Measurements from ENCODE around the gene TMEM141.

Gene TMEM141

GRCh38 chr9:136814725-136815421, 23.7 kb downstream of the TMEM141 start:
- no peak for DNase-seq (ENCODE audit: low read depth)

DNA sequence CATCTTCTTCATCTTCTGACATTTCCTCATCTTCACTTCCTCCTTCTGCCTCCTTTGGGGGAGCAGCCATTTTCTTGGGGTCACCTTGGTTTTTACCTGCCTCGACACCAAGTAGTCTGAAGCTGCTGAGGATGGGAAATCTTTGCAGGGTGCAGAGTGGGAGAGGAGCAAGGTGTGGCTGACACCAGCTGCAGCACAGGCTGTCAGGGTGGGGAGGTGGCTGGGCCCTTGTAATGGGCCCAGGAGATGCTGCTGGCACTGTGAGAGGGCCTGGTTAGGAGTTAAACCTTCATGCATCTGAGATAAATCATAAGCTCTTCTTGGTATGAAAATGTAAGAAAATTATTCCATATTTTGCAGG, 24.3 kb downstream of the TMEM141 start:
- no peak for DNase-seq (ENCODE audit: low read depth)

DNA sequence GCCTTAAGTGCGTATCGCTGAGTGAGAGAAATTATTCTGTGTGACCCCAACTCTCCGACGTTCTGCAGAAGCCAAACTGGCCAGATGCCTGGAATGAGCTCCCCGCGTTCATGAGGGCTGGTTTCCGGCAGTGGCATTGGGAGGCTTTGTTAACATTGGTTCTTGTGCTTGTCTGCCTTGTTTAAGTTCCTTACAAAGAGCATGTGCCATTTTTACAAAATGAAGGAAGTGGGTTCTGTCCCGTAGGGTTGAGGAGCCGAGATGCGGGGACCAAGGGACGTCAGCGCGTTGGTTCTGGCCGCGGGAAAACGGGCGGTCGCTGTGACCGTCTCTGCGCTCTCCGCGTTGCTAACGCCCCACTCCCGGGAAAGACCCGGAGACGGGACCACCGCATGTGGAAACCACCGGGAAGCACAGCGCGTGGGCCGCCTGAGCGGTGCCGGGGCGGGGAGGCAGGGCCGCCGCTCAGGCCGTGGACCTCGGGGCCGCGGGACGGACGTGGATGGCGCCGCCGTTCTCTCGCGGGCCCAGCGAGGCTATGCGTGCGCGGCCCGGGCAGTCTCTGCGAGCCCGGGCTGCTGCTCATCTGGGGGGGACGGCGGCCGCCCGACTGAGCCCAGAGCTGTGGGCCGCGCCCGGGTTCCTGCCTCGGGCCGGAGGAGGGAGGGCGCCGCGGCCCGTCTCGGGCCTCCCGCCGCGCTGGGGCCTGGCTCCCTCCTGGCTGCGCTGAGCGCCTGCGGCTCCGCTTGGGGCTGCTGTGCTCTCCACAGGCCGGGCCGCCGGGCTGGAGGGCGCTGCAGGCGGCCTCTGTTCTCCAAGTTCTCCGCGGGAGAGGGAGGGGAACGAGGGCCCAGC, 30.1 kb downstream of the TMEM141 start:
- DNase-seq (ENCODE audit: low read depth) = no peak

DNA sequence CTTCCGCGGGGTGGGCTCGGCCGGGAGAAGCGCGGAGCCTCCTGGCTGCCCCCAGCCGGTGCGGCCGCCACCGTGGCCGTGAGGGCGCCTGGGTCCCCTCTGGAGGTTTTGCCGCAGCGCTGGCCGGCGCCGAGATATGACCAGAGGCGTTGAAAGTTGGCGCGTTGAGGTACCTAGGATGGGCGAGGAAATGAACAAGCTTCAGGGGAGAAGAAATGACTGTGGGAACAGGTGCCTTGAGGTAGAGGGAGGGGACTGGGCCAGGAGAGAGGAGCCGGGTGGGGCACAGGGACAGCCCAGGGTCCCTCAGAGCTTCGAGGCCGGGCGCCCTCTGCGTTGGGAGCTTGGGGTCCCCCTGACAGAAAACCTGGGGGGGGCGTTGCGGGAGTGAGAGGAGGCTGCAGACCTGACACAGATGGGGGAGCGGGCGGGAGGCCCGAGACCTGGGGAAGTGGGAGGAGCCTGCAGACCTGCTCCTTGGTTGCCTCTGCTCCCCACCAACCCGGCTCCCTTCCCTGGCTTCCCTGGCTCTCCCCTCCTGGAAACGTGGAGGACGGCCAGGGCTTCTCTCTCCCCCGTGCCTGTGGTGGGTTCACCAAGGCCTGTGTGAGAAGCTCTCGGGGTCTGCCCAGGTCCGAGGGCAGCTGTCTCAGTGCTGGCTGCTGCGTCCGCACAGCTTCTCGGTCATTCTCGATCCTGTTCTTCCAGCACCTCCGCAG, 30.8 kb downstream of the TMEM141 start:
- DNase-seq (ENCODE audit: low read depth) = no peak

DNA sequence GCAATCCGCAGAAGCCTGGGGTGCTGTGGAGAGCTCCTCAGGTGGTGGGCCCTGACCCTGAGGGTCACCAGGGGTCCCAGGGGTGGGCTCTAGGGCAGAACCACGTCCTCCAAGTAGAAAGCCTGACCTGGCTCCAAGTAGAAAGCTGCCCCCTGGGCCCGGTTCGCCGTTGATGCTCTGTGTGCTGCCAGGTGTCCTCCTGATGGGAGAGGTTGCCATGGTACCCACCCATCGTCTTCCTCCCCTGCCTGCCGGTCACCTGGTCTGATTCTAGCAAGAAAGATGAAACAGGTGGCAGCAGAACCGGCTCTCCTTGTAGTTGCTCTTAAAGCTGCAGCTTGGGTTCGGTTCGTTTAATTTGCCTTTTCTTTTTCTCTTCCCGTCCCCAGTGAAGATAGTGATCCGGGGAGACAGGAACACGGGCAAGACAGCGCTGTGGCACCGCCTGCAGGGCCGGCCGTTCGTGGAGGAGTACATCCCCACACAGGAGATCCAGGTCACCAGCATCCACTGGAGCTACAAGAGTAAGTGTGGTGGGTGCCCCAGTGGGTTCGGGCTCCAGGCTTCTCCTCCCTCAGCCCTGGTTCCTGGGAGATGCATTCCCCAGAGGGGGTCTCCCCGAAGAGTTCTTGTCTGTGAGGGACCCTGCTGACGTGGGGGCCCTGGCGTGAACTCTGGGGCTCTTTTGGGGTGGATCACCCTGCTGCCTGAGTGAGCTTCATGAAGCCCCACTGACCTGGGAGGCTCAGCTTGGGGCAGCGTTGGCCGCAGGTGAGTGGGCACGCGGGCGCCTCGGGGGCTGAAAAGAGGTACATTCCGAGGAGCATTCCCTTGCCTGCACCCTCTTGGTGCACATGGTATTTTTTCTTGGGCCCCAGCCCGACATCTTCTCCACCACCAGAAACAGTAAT, 32.2 kb downstream of the TMEM141 start:
- no peak for DNase-seq (ENCODE audit: low read depth)

- DNase-seq (ENCODE audit: low read depth) = no peak
These were observed 33.5 kb downstream of the TMEM141 start for GRCh38 chr9:136824496-136825225.

- no peak for DNase-seq (ENCODE audit: low read depth)
These were observed 34.4 kb downstream of the TMEM141 start for GRCh38 chr9:136825295-136826187.

GRCh38 chr9:136826188-136826541, 35.0 kb downstream of the TMEM141 start:
- DNase-seq (ENCODE audit: low read depth) = no peak

- no peak for DNase-seq (ENCODE audit: low read depth)
These were observed 35.8 kb downstream of the TMEM141 start for GRCh38 chr9:136826703-136827582.

GRCh38 chr9:136827794-136828473, 36.8 kb downstream of the TMEM141 start:
- DNase-seq (ENCODE audit: low read depth) = no peak

DNA sequence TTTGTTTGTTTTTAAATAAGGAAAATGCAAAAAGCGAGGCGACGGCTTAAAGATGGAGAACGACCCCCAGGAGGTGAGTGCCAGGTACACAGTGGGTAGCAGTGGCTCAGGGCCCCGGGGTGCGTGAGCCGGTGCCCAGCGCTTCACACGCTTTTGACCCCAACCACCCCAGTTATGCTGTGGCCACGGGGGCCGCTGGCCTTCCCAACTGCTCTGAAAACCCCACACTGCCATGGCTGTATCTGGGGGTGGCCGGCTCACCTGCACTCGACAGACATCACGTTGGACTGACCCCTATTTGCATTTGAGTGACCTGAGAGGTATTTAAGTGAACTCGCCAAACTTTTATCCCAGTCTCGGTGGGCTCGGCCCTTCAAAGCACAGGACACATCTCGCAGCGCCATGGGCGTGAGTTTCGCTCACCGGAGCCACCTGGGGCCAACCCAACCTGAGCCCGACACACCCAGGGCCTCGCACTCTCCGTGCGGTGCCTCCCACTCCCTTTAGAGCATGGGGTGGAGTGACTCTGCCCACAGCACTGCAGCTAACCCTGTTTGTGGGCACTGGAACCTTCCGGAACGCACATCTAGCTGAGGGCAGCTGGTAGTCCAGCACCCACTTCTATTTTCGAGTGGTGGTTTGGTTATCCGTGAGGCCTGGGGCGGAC, 37.5 kb downstream of the TMEM141 start:
- no peak for DNase-seq (ENCODE audit: low read depth)

- no peak for DNase-seq (ENCODE audit: low read depth)
These were observed 38.3 kb downstream of the TMEM141 start for GRCh38 chr9:136829412-136829811.

GRCh38 chr9:136829981-136830885, 39.1 kb downstream of the TMEM141 start:
- DNase-seq (ENCODE audit: low read depth) = no peak

DNA sequence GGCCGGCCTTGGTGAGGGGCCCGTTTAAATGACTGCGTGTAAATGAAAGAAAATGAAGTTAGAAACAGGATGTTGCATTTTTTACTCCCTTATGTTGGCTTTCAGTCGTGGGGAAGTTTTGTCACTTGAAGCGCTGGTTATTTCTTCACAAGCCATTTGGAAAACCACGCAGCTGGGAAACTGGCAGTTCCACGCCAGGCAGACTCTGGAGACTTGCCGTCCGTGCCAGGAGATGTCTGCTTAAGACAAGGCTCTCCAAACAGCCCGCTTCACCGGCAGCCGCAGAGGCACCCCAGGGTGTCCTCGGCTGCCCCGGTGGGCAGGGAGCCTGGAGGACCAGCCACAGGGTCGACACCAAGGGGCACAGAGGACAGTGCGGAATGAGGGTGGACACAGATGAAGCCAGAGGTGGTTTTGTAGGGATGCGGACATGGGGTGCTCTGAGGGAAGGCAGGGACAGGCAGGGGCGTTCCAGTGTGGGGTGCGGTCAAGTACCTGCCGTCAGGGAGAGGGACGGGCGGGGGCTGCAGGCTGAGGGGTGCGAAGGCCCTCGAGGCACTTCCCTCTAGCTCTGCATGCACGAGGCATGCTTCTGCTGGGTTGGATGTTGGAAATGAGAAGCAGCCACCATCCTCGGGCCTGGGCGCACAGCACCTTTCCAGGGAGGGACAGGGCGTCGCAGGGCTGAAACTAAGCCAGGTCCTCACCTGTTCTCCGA, 40.0 kb downstream of the TMEM141 start:
- DNase-seq (ENCODE audit: low read depth) = no peak

GRCh38 chr9:136831720-136832104, 40.6 kb downstream of the TMEM141 start:
- DNase-seq (ENCODE audit: low read depth) = no peak

GRCh38 chr9:136832581-136832980, 41.4 kb downstream of the TMEM141 start:
- DNase-seq (ENCODE audit: low read depth) = no peak
